ENCODE results near the gene PTDSS2. TPM values are rescaled to one million over a fixed set of nuclear protein-coding genes. Genes with fewer than 3 reads are reported as not detected.

PTDSS2 gene
- total and polyA plus RNA-seq, 9 of the 15 experiments (the other 6 are each of a cell fraction or from before 2014, with no cell fraction given) = 0.45 to 53.9 (median 17.2) TPM

DNA sequence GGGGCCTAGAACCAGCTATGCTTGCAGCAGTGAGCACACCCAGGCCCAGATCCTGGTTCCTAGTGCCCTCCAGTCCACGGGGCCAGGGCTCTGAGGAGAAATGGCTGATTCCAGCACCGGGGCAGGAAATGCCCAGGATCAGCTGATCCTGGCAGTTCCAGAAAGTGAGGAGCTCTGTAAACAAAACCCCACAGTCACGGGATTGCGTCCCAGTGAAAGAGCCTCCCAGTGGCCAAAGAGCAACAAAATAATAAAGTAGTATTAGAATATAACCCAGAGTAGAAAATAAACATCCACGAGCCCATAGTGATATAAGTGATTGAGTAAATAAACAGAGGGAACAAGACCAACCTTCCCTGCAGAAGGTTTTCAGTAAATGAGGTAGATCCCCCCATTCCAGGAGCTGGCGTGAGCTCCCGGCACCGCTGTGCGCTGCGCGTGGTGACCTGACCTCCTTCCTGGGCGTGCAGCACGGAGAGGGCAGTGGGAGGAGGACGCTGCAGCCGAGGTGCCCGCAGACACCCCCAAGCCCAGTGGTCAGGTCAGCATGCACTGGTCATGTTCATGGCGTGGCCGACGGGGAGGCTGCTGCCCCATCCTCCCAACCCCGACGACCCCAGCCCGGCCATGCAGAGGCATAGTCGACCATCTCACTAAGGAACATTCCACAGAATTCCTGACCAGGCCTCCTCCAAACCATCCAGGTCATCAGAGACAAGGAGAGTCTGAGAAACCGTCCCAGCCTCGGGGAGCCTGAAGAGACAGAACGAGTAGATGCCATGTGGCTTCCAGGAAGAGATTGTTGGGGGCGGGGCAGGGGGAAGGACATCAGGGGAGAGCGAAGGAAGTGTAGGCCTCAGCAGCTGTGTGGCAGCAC is 19.8 kb downstream of the PTDSS2 start (continued):
- TF ChIP-seq, protein P1, sequence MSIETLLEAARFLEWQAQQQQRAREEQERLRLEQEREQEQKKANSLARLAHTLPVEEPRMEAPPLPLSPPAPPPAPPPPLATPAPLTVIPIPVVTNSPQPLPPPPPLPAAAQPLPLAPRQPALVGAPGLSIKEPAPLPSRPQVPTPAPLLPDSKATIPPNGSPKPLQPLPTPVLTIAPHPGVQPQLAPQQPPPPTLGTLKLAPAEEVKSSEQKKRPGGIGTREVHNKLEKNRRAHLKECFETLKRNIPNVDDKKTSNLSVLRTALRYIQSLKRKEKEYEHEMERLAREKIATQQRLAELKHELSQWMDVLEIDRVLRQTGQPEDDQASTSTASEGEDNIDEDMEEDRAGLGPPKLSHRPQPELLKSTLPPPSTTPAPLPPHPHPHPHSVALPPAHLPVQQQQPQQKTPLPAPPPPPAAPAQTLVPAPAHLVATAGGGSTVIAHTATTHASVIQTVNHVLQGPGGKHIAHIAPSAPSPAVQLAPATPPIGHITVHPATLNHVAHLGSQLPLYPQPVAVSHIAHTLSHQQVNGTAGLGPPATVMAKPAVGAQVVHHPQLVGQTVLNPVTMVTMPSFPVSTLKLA (conservative IDR thresholded peaks at IDR 0.05) = no peak
- TF ChIP-seq ZKSCAN1 (IDR thresholded peaks at IDR 0.05; ENCODE audit: low read depth, low read length) = no peak
- TF ChIP-seq PYGO2 (tag; IDR thresholded peaks at IDR 0.05) = no peak
- no peak for TF ChIP-seq ETV1 (tag; conservative IDR thresholded peaks at IDR 0.05; ENCODE audit: low read depth)

DNA sequence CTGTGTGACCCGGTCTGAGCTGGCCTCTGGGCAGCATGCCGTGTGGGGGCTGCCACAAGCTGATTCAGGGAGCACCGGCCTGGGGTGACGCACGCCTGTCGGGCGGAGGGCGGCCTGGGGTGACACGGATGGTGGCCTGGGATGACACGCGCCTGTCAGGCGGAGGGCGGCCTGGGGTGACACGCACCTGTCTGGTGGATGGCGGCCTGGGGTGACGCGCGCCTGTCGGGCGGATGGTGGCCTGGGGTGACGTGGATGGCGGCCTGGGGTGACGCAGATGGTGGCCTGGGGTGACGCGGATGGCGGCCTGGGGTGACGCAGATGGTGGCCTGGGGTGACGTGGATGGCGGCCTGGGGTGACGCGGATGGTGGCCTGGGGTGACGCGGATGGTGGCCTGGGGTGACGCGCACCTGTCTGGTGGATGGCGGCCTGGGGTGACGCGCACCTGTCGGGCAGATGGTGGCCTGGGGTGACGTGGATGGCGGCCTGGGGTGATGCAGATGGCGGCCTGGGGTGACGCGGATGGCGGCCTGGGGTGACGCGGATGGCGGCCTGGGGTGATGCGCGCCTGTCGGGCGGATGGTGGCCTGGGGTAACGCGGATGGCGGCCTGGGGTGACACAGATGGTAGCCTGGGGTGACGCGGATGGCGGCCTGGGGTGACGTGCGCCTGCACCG is 21.5 kb downstream of the PTDSS2 start:
- 98% methylated on average over 30 of the region's 61 CpGs for WGBS (ENCODE audit: insufficient coverage, low coverage, missing lambda C conversion rate)
- no peak overlapping the region for H3K27ac ChIP-seq (ENCODE audit: extremely low read depth, low read depth, low read length)
- no peaks in the 10 kb centered on the region for H4K20me1 ChIP-seq (replicated peaks; ENCODE audit: control insufficient read depth, insufficient read depth, low read length)
- H3K79me2 ChIP-seq (ENCODE audit: control insufficient read depth, insufficient read depth, low read length) = peaks cover 54% of the 10 kb centered on the region
- ATAC-seq (no peak), DNase-seq (ENCODE audit: extremely low read depth in 1 of 4, low spot score in 3 of 4) (no peak), FAIRE-seq (no peak)
- TF ChIP-seq, protein P2, sequence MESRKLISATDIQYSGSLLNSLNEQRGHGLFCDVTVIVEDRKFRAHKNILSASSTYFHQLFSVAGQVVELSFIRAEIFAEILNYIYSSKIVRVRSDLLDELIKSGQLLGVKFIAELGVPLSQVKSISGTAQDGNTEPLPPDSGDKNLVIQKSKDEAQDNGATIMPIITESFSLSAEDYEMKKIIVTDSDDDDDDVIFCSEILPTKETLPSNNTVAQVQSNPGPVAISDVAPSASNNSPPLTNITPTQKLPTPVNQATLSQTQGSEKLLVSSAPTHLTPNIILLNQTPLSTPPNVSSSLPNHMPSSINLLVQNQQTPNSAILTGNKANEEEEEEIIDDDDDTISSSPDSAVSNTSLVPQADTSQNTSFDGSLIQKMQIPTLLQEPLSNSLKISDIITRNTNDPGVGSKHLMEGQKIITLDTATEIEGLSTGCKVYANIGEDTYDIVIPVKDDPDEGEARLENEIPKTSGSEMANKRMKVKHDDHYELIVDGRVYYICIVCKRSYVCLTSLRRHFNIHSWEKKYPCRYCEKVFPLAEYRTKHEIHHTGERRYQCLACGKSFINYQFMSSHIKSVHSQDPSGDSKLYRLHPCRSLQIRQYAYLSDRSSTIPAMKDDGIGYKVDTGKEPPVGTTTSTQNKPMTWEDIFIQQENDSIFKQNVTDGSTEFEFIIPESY (CRISPR knock-in tag; IDR thresholded peaks at IDR 0.05) = peak; percentile 95
- no peak for TF ChIP-seq CREB5 (CRISPR knock-in tag; IDR thresholded peaks at IDR 0.05)
- POLR2A ChIA-PET = no interaction called here
- peaks cover 27% of the 10 kb centered on the region for H3K36me3 ChIP-seq (ENCODE audit: control insufficient read depth, insufficient read depth, low read length)
- H3K9me1 ChIP-seq (ENCODE audit: control insufficient read depth, insufficient read depth, low read length) = no peaks in the 10 kb centered on the region
- peaks cover 0 to 46% of the 10 kb centered on the region in 2 experiments; a peak in 3 of 5 replicates for H3K4me1 ChIP-seq (replicated peaks in 1 of 2; ENCODE audit: control insufficient read depth in 2 of 2, insufficient read depth in 2 of 2, low read length in 2 of 2)
- no peak overlapping the region for H3K4me2 ChIP-seq (ENCODE audit: insufficient read depth, low read length)
- H3K27me3 ChIP-seq (ENCODE audit: control insufficient read depth in 2 of 2, insufficient read depth in 2 of 2, low read length in 2 of 2) = no peaks in the 10 kb centered on the region
- peak overlapping the region in 1 of 2 experiments; percentile 8; a peak in 1 of 4 replicates for H3K9ac ChIP-seq (ENCODE audit: insufficient read depth in 1 of 2, low read depth in 2 of 2, low read length in 2 of 2)
- BruUV-seq (replicated peaks) = no TSS peak
- CTCF ChIA-PET (ENCODE audit: low intra/inter-chr PET ratio) = no interaction called here
- no peak overlapping the region for H2AFZ ChIP-seq (ENCODE audit: low read depth, low read length)
- in situ Hi-C loops (cut with MboI) (no loop called here), intact Hi-C loops (cut with micrococcal nuclease) (no loop called here)
- no peaks in the 10 kb centered on the region for H3K9me3 ChIP-seq (replicated peaks; ENCODE audit: control insufficient read depth, insufficient read depth, low read depth, low read length)
- H3K4me3 ChIP-seq = no peak overlapping the region
